BLaER1 (cell line): ENCODE measurements around the gene TMEM270.
A peak's percentile ranks its signal among the peaks of the same experiment; 100 is the strongest.

Experiments used
- H3K27ac ChIP-seq: shearing (Covaris generic); formaldehyde crosslinking; 2 replicates; pipeline ENCODE4 v1.8.1; 2022
- H3K27me3 ChIP-seq: shearing (Covaris generic); formaldehyde crosslinking; 2 replicates; pipeline ENCODE4 v1.8.1; 2022
- H3K36me3 ChIP-seq: shearing (Covaris generic); formaldehyde crosslinking; 2 replicates; pipeline ENCODE4 v1.8.1; 2022
- H3K4me1 ChIP-seq: shearing (Covaris generic); formaldehyde crosslinking; 2 replicates; pipeline ENCODE4 v1.8.1; 2022
- H3K4me2 ChIP-seq: shearing (Covaris generic); formaldehyde crosslinking; 2 replicates; pipeline ENCODE4 v1.8.1; 2022
- H3K4me3 ChIP-seq: shearing (Covaris generic); formaldehyde crosslinking; 2 replicates; pipeline ENCODE4 v1.8.1; 2022
- H3K9ac ChIP-seq: shearing (Covaris generic); formaldehyde crosslinking; 2 replicates; pipeline ENCODE4 v1.8.1; 2022
- H3K9me3 ChIP-seq: shearing (Covaris generic); formaldehyde crosslinking; 2 replicates; pipeline ENCODE4 v1.8.1; 2022
- H4K20me1 ChIP-seq: shearing (Covaris generic); formaldehyde crosslinking; 2 replicates; pipeline ENCODE4 v1.8.1; 2022
- Cebpa-rat ChIP-seq: shearing (Covaris generic); IDR thresholded peaks from 2 replicates; pipeline ENCODE4 v1.8.1; 2022

TMEM270 gene

DNA sequence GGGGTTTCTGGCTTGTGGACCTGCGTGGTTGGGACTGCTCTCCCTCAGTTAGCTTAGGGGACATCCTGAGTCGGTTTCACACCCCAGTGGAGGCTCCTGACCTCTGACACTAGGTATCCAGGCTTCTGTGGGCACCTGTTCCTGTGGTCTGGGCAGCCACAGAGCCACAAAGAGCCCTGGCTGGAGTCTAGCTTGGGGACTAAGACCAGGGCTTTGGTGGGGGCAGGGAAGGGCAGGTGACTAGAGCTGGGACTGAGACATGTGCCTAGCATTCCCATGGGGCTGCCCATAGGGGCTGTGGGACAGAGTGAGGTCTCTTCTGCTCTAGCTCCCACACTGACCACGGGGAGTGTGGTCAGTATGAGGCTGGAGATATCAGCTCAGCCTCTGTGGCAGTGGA lies 4.0 kb upstream of the TMEM270 start:
- Histone ChIP-seq H3K27ac (no peak overlapping the region), H3K36me3 (no peaks in the 10 kb centered on the region), H3K9me3 (no peaks in the 10 kb centered on the region), H3K4me2 (peak overlapping the region; percentile 51), H3K4me1 (peaks cover 26% of the 10 kb centered on the region), H4K20me1 (no peaks in the 10 kb centered on the region), H3K27me3 (peaks cover 27% of the 10 kb centered on the region), H3K4me3 (no peak overlapping the region), H3K9ac (no peak overlapping the region)
- no peak for TF ChIP-seq Cebpa-rat

DNA sequence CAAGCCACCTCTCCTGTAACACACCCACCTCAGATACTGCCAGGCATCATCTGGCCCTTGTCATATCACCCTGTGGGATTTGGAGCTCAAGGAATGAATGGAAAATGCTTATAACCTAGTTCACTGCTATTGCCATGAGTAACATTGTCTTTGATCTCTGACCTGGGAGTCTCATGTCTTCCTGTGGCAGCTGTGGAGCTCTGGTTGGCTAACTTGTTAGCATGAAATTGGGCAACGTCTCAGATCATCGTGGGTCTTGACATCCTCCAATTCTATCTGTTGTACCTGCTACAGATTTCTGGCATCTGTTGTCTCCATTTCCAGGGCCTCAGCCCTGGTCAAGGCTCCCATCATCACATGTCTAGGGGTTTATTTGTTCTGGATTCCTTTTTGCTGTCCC lies 2.2 kb upstream of the TMEM270 start:
- Histone ChIP-seq H3K27me3 (peaks cover 19% of the 10 kb centered on the region), H3K36me3 (no peaks in the 10 kb centered on the region), H3K4me1 (peaks cover 26% of the 10 kb centered on the region), H3K4me2 (no peak overlapping the region), H3K9ac (no peak overlapping the region), H3K27ac (no peak overlapping the region), H3K4me3 (no peak overlapping the region), H4K20me1 (no peaks in the 10 kb centered on the region), H3K9me3 (no peaks in the 10 kb centered on the region)
- TF ChIP-seq Cebpa-rat, result no peak

- Histone ChIP-seq H4K20me1 (no peaks in the 10 kb centered on the region), H3K9me3 (no peaks in the 10 kb centered on the region), H3K36me3 (no peaks in the 10 kb centered on the region), H3K4me1 (peaks cover 17% of the 10 kb centered on the region), H3K4me3 (no peak overlapping the region), H3K9ac (no peak overlapping the region), H3K27me3 (no peaks in the 10 kb centered on the region), H3K27ac (no peak overlapping the region), H3K4me2 (no peak overlapping the region)
- no peak for TF ChIP-seq Cebpa-rat
Observed at GRCh38 chr7:73861305-73861704, 346 bp downstream of the TMEM270 start.

GRCh38 chr7:73864981-73865711 lies 4.2 kb downstream of the TMEM270 start:
- no peak for TF ChIP-seq Cebpa-rat
- no peaks in the 10 kb centered on the region for H3K27me3 ChIP-seq
- no peaks in the 10 kb centered on the region for H3K9me3 ChIP-seq
- H3K4me1 ChIP-seq, result no peaks in the 10 kb centered on the region
- no peak overlapping the region for H3K4me2 ChIP-seq
- no peak overlapping the region for H3K27ac ChIP-seq
- no peak overlapping the region for H3K9ac ChIP-seq
- no peak overlapping the region for H3K4me3 ChIP-seq
- no peaks in the 10 kb centered on the region for H3K36me3 ChIP-seq
- H4K20me1 ChIP-seq, result no peaks in the 10 kb centered on the region

GRCh38 chr7:73865738-73866445 lies 4.9 kb downstream of the TMEM270 start:
- no peak overlapping the region for H3K27ac ChIP-seq
- H3K27me3 ChIP-seq, result no peaks in the 10 kb centered on the region
- H3K4me1 ChIP-seq, result peaks cover under 1% of the 10 kb centered on the region
- H3K4me3 ChIP-seq, result no peak overlapping the region
- H3K9me3 ChIP-seq, result no peaks in the 10 kb centered on the region
- TF ChIP-seq Cebpa-rat, result no peak
- no peaks in the 10 kb centered on the region for H4K20me1 ChIP-seq
- no peaks in the 10 kb centered on the region for H3K36me3 ChIP-seq
- no peak overlapping the region for H3K4me2 ChIP-seq
- no peak overlapping the region for H3K9ac ChIP-seq

DNA sequence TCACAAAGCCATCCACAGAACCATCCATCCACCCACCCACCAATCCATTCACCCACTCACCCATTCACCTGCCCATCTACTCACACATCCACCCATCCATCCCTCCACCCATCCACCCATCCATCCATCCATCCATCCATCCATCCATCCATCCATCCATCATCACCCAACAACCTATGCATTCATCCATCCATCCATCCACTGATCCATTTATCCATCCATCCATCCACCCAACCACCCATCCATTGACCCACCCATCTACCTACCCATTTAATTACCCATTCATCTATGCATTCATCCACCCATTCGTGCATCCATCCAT lies 5.4 kb downstream of the TMEM270 start:
- Histone ChIP-seq H3K36me3 (no peaks in the 10 kb centered on the region), H3K9me3 (no peaks in the 10 kb centered on the region), H3K4me1 (peaks cover 6% of the 10 kb centered on the region), H3K4me2 (no peak overlapping the region), H3K9ac (no peak overlapping the region), H3K4me3 (no peak overlapping the region), H3K27ac (no peak overlapping the region), H3K27me3 (no peaks in the 10 kb centered on the region), H4K20me1 (no peaks in the 10 kb centered on the region)
- TF ChIP-seq Cebpa-rat, result no peak

DNA sequence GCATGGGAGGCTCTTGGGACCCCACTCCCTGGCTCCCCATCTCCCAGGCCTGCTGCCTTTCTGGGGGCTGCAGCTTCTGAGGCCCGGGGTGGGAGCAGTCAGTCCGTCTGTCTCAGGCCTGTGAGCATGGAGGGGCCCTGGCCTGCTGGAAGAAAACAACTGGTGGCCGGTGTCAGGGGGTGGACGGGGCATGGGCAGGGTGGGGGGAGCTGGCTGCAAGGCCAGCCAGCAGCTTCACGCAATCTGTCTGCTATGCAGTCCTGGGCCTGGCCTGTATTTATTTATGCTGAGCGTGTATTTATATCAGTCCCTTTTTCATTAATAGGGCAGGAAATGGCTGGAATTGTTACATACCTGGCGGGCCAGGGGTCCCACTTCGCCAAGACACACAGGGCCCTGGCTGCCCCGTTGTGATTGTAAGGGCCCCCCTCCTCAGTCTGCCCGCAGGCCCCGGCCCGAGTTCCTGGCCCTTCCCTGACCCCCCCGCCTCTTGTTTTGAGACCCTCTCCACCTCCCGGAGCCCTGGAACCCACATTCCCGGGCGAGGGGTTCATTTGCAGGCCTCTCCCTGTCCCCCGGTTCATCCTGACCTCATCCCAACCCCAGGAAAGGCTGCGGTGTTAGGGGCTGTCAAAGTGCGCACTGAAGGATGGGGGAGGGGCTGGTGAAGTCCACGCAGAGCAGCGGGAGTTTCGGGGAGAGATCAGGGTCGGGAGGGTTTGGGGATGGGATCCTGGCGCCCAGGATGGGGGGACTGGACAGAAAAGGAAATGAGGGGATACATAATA lies 8.2 kb downstream of the TMEM270 start:
- H4K20me1 ChIP-seq, result no peaks in the 10 kb centered on the region
- H3K27me3 ChIP-seq, result no peaks in the 10 kb centered on the region
- no peak overlapping the region for H3K27ac ChIP-seq
- H3K4me2 ChIP-seq, result no peak overlapping the region
- TF ChIP-seq Cebpa-rat, result no peak
- H3K9me3 ChIP-seq, result no peaks in the 10 kb centered on the region
- no peaks in the 10 kb centered on the region for H3K36me3 ChIP-seq
- H3K4me3 ChIP-seq, result no peak overlapping the region
- H3K9ac ChIP-seq, result no peak overlapping the region
- H3K4me1 ChIP-seq, result peaks cover 18% of the 10 kb centered on the region

GRCh38 chr7:73870041-73870492 lies 9.1 kb downstream of the TMEM270 start:
- Histone ChIP-seq H4K20me1 (no peaks in the 10 kb centered on the region), H3K4me1 (peaks cover 18% of the 10 kb centered on the region), H3K4me3 (no peak overlapping the region), H3K27me3 (no peaks in the 10 kb centered on the region), H3K9me3 (no peaks in the 10 kb centered on the region), H3K4me2 (no peak overlapping the region), H3K27ac (no peak overlapping the region), H3K36me3 (no peaks in the 10 kb centered on the region), H3K9ac (no peak overlapping the region)
- no peak for TF ChIP-seq Cebpa-rat

DNA sequence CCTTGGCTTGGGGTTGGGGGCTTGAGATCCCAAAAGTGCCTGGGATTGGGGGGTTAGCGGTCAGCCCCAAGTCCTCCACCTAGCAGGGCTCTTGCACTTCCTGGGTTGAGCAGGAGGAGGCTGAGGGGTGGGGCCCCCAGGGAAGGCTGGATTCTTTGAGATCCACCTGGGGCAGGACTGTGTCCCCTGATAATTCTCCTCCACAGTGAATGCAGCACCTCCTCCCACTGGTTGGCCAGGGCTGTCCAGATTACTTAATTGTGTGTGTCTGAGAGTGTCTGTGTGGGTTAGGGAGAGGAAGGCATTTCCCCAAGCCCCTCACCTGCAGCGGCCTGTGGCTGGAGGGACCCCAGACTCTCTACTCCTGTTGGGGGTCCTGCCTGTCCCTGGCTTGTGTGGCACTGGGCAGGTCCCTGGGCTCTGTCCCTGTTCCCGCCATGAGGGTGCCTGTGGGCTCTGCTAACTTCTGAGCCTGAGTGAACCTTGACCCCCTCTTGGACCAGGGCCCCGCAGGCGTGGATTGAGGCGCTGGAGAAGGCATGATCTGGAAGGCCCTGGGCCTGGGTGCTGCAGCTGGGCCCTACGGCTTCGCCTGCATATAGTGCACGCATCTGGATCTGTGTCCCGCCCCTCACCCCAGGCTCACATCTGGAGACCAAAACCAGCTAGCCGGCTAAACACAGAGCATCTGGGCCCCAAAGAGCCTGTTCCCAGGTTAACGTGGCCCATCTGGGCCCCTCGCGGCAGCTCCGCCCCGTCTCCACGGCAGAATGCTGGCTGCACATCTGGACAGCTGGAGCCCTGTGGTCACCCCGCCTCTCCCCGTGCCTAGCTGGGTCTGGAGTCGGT lies 10.4 kb downstream of the TMEM270 start:
- Histone ChIP-seq H3K4me1 (peaks cover 18% of the 10 kb centered on the region), H3K27me3 (no peaks in the 10 kb centered on the region), H3K4me3 (no peak overlapping the region), H3K27ac (no peak overlapping the region), H3K9me3 (no peaks in the 10 kb centered on the region), H4K20me1 (no peaks in the 10 kb centered on the region), H3K36me3 (no peaks in the 10 kb centered on the region), H3K4me2 (peak overlapping the region; percentile 79), H3K9ac (no peak overlapping the region)
- no peak for TF ChIP-seq Cebpa-rat
